ENCODE measurements around the gene NPS. TPM values are rescaled to one million over a fixed set of nuclear protein-coding genes. Genes with fewer than 3 reads are reported as not detected.

NPS gene, protein sequence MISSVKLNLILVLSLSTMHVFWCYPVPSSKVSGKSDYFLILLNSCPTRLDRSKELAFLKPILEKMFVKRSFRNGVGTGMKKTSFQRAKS
- not detected in 2 replicates for total RNA-seq

DNA sequence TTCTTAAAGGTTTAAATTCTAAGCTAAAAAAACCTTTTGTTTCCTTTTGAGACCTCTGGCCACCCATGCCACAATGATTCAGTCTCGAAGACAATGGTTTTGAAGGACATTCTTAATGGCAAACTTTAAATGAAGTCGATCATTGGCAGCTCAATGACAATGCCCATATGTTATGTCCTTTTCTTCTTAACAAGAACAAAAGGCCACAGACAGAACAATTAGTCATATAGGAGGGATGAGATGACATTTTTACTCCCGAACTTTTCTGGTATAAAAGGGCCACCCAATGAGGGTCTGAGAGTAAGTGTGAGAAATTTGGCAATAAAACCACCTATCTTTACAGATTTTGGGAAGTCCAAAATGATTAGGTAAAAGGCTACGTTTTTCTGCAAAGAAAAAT lies at the start of gene NPS:
Gene NPS (plus strand): TSS at position 301 of the 400 bp plus-strand sequence. CDS start 60 bp downstream, at position 361.

Other genes starting within 250 kb of the NPS start
- gene FOXI2, start 187.9 kb downstream of the NPS start, total RNA-seq = not detected in 2 replicates

All from nasal cavity respiratory epithelium epithelial cell of viscerocranial mucosa (primary cell).